Neural progenitor cell (in vitro differentiated cells): ENCODE measurements around the gene IPO13. TPM values are rescaled to one million over a fixed set of nuclear protein-coding genes. Genes with fewer than 3 reads are reported as not detected.

ENCODE experiments used
- DNase-seq: peaks from one replicate; pipeline ENCODE4 v3.0.0-alpha.2; 2016; ENCODE audit warnings: low spot score
- H2AFZ ChIP-seq: fragments of 200-600 bp; sonication (generic); replicated peaks from 2 replicates; pipeline ENCODE4 v1.6.1; 2016; ENCODE audit warnings: antibody characterized with exemption
- H3F3A ChIP-seq: fragments of 200-600 bp; sonication (generic); 2 replicates; pipeline ENCODE4 v1.6.1; 2016; ENCODE audit warnings: antibody characterized with exemption, low read depth
- H3K27ac ChIP-seq: fragments of 200-600 bp; sonication (generic); 2 replicates; pipeline ENCODE4 v1.5.1; 2016; ENCODE audit warnings: mild to moderate bottlenecking
- H3K27me3 ChIP-seq: fragments of 200-600 bp; sonication (generic); 2 replicates; pipeline ENCODE4 v1.6.1; 2016; ENCODE audit warnings: mild to moderate bottlenecking, moderate library complexity
- H3K36me3 ChIP-seq: fragments of 200-600 bp; sonication (generic); 2 replicates; pipeline ENCODE4 v1.5.1; 2016
- H3K4me1 ChIP-seq: fragments of 200-600 bp; sonication (generic); 2 replicates; pipeline ENCODE4 v1.6.1; 2016; ENCODE audit warnings: mixed run types
- H3K4me2 ChIP-seq: fragments of 200-600 bp; sonication (generic); 2 replicates; pipeline ENCODE4 v1.6.1; 2016
- H3K4me3 ChIP-seq: fragments of 200-600 bp; sonication (generic); 2 replicates; pipeline ENCODE4 v1.5.1; 2016
- H3K79me2 ChIP-seq: fragments of 200-600 bp; sonication (generic); 2 replicates; pipeline ENCODE4 v1.6.1; 2016; ENCODE audit warnings: low read depth
- H3K9ac ChIP-seq: fragments of 200-600 bp; sonication (generic); 2 replicates; pipeline ENCODE4 v1.6.1; 2016
- H3K9me3 ChIP-seq: fragments of 200-600 bp; sonication (generic); 2 replicates; pipeline ENCODE4 v1.5.1; 2016; ENCODE audit warnings: low read depth
- H4K20me1 ChIP-seq: fragments of 200-600 bp; sonication (generic); 2 replicates; pipeline ENCODE4 v1.6.1; 2016; ENCODE audit warnings: low read depth
- H3K27ac Mint-ChIP-seq: 3 replicates; pipeline ENCODE4 v1.8.0; 2021; ENCODE audit warnings: mixed read lengths
- H3K27me3 Mint-ChIP-seq: 2 replicates; pipeline ENCODE4 v1.8.0; 2022; ENCODE audit warnings: low read depth, mild to moderate bottlenecking, inconsistent platforms, moderate library complexity, mixed read lengths; ENCODE audit not compliant: insufficient read depth
- H3K36me3 Mint-ChIP-seq: 3 replicates; pipeline ENCODE4 v1.8.0; 2021; ENCODE audit warnings: mixed read lengths
- H3K4me1 Mint-ChIP-seq: 3 replicates; pipeline ENCODE4 v1.8.0; 2021; ENCODE audit warnings: mixed read lengths
- H3K4me3 Mint-ChIP-seq: 3 replicates; pipeline ENCODE4 v1.8.0; 2021; ENCODE audit warnings: mild to moderate bottlenecking, moderate library complexity, mixed read lengths
- H3K9me3 Mint-ChIP-seq: 3 replicates; pipeline ENCODE4 v1.8.0; 2020; ENCODE audit warnings: mixed read lengths
- CTCF ChIP-seq: fragments of 200-600 bp; sonication (generic); IDR thresholded peaks from 2 replicates; pipeline ENCODE4 v1.5.1; 2017; ENCODE audit warnings: antibody characterized with exemption, mild to moderate bottlenecking
- EZH2 ChIP-seq: fragments of 200-600 bp; sonication (generic); IDR thresholded peaks from 2 replicates; pipeline ENCODE4 v1.6.1; 2017; ENCODE audit warnings: antibody characterized with exemption, mild to moderate bottlenecking, moderate library complexity
- EZH2phosphoT487 ChIP-seq: fragments of 200-600 bp; sonication (generic); IDR thresholded peaks from 2 replicates; pipeline ENCODE4 v1.6.1; 2017; ENCODE audit warnings: antibody characterized with exemption
- total RNA-seq: library from RNA; depleted of rRNA; stranded (reverse); fragments of >200 nt; gene quantifications from 2 replicates; pipeline ENCODE4 v1.2.3, GENCODE V29; 2015; ENCODE audit warnings: low replicate concordance

The IPO13 gene
- total RNA-seq, 1 donor from 2014 or later, result 7.2 TPM

- H3K27ac ChIP-seq, result no peak overlapping the region
- peaks cover 43% of the 10 kb centered on the region for H3K4me1 Mint-ChIP-seq
- TF ChIP-seq CTCF, result no peak
- no peak for TF ChIP-seq EZH2
- TF ChIP-seq EZH2phosphoT487, result no peak
- H3K36me3 ChIP-seq, result no peaks in the 10 kb centered on the region
- H3K27ac Mint-ChIP-seq, result peak overlapping the region; percentile 20
- H3K9ac ChIP-seq, result no peak overlapping the region
- H3K9me3 ChIP-seq, result no peaks in the 10 kb centered on the region
- no peaks in the 10 kb centered on the region for H3K27me3 ChIP-seq
- no peaks in the 10 kb centered on the region for H3F3A ChIP-seq
- no peaks in the 10 kb centered on the region for H3K9me3 Mint-ChIP-seq
- H3K4me1 ChIP-seq, result peaks cover 20% of the 10 kb centered on the region
- no peak overlapping the region for H3K4me2 ChIP-seq
- peaks cover 3% of the 10 kb centered on the region for H3K27me3 Mint-ChIP-seq
- peak overlapping the region; percentile 2 for H3K4me3 Mint-ChIP-seq
- H3K4me3 ChIP-seq, result no peak overlapping the region
- H3K36me3 Mint-ChIP-seq, result peaks cover 3% of the 10 kb centered on the region
- H4K20me1 ChIP-seq, result peaks cover 11% of the 10 kb centered on the region
- H3K79me2 ChIP-seq, result no peaks in the 10 kb centered on the region
- DNase-seq, result no peak
- H2AFZ ChIP-seq, result no peak overlapping the region
Observed at GRCh38 chr1:44014365-44015104, 67.8 kb downstream of the IPO13 start.

- Mint-ChIP-seq H3K9me3 (no peaks in the 10 kb centered on the region), H3K36me3 (no peaks in the 10 kb centered on the region), H3K27me3 (peaks cover 3% of the 10 kb centered on the region), H3K4me1 (peaks cover 50% of the 10 kb centered on the region), H3K4me3 (peak overlapping the region; percentile 30), H3K27ac (peak overlapping the region; percentile 20)
- H3K27me3 ChIP-seq, result no peaks in the 10 kb centered on the region
- no peaks in the 10 kb centered on the region for H3K36me3 ChIP-seq
- no peaks in the 10 kb centered on the region for H3K79me2 ChIP-seq
- no peaks in the 10 kb centered on the region for H3F3A ChIP-seq
- H3K9ac ChIP-seq, result no peak overlapping the region
- H3K4me1 ChIP-seq, result peaks cover 20% of the 10 kb centered on the region
- DNase-seq, result no peak
- H3K27ac ChIP-seq, result no peak overlapping the region
- H3K4me2 ChIP-seq, result no peak overlapping the region
- TF ChIP-seq EZH2phosphoT487, result no peak
- no peak for TF ChIP-seq CTCF
- no peak for TF ChIP-seq EZH2
- H2AFZ ChIP-seq, result no peak overlapping the region
- H4K20me1 ChIP-seq, result peaks cover 11% of the 10 kb centered on the region
- H3K4me3 ChIP-seq, result no peak overlapping the region
- H3K9me3 ChIP-seq, result no peaks in the 10 kb centered on the region
Observed at GRCh38 chr1:44015206-44015605, 68.5 kb downstream of the IPO13 start.

- Mint-ChIP-seq H3K36me3 (no peaks in the 10 kb centered on the region), H3K27me3 (peaks cover 3% of the 10 kb centered on the region), H3K4me1 (peaks cover 51% of the 10 kb centered on the region), H3K27ac (peak overlapping the region; percentile 95), H3K4me3 (no peak overlapping the region), H3K9me3 (no peaks in the 10 kb centered on the region)
- Histone ChIP-seq H3K36me3 (no peaks in the 10 kb centered on the region), H3K27ac (no peak overlapping the region), H3K27me3 (no peaks in the 10 kb centered on the region), H2AFZ (no peak overlapping the region), H3K9ac (no peak overlapping the region), H3K4me2 (peak overlapping the region; percentile 40), H3K79me2 (no peaks in the 10 kb centered on the region), H3F3A (no peaks in the 10 kb centered on the region), H4K20me1 (peaks cover 11% of the 10 kb centered on the region), H3K4me1 (peaks cover 20% of the 10 kb centered on the region), H3K9me3 (no peaks in the 10 kb centered on the region), H3K4me3 (no peak overlapping the region)
- DNase-seq, result peak; percentile 28
- no peak for TF ChIP-seq CTCF
- no peak for TF ChIP-seq EZH2
- TF ChIP-seq EZH2phosphoT487, result no peak
Observed at GRCh38 chr1:44016041-44016889, 69.5 kb downstream of the IPO13 start.
